Endodermal cell (in vitro differentiated cells): ENCODE data around the gene PRR33. TPM values are rescaled to one million over a fixed set of nuclear protein-coding genes. Genes with fewer than 3 reads are reported as not detected.

Experiments
- DNase-seq: peaks from one replicate; pipeline ENCODE4 v3.0.0-alpha.2; 2017
- H3K27ac ChIP-seq: 2 replicates; pipeline ENCODE4 v1.5.1; 2013; ENCODE audit warnings: mild to moderate bottlenecking, low read depth, low read length, moderate library complexity
- H3K27me3 ChIP-seq: 2 replicates; pipeline ENCODE4 v1.6.1; 2013; ENCODE audit warnings: mild to moderate bottlenecking, low read length, moderate library complexity; ENCODE audit not compliant: insufficient read depth, control insufficient read depth, poor library complexity, severe bottlenecking
- H3K36me3 ChIP-seq: 2 replicates; pipeline ENCODE4 v1.7.0; 2013; ENCODE audit warnings: mild to moderate bottlenecking, low read length, moderate library complexity; ENCODE audit not compliant: control insufficient read depth, insufficient read depth
- H3K4me1 ChIP-seq: one replicate; pipeline ENCODE4 v1.7.0; 2013; ENCODE audit warnings: low read length; ENCODE audit not compliant: control insufficient read depth, insufficient read depth
- H3K4me3 ChIP-seq: 2 replicates; pipeline ENCODE4 v1.5.1; 2013; ENCODE audit warnings: mild to moderate bottlenecking, low read length, moderate library complexity
- H3K9ac ChIP-seq: 2 replicates; pipeline ENCODE4 v1.6.1; 2013; ENCODE audit warnings: mild to moderate bottlenecking, low read length, moderate library complexity; ENCODE audit not compliant: poor library complexity, severe bottlenecking; ENCODE audit errors: extremely low read depth
- H3K9me3 ChIP-seq: 2 replicates; pipeline ENCODE4 v1.6.1; 2013; ENCODE audit warnings: mild to moderate bottlenecking, low read length, moderate library complexity; ENCODE audit not compliant: control insufficient read depth
- H3K27ac Mint-ChIP-seq: 2 replicates; pipeline ENCODE4 v1.8.0; 2020; ENCODE audit warnings: mixed read lengths
- H3K27me3 Mint-ChIP-seq: 2 replicates; pipeline ENCODE4 v1.8.0; 2021; ENCODE audit warnings: mild to moderate bottlenecking, mixed read lengths; ENCODE audit not compliant: insufficient read depth
- H3K36me3 Mint-ChIP-seq: 2 replicates; pipeline ENCODE4 v1.8.0; 2020; ENCODE audit warnings: low read depth, mixed read lengths
- H3K4me1 Mint-ChIP-seq: 2 replicates; pipeline ENCODE4 v1.8.0; 2020; ENCODE audit warnings: mixed read lengths
- H3K4me3 Mint-ChIP-seq: 2 replicates; pipeline ENCODE4 v1.8.0; 2020; ENCODE audit warnings: mild to moderate bottlenecking, moderate library complexity, mixed read lengths
- H3K9me3 Mint-ChIP-seq: 2 replicates; pipeline ENCODE4 v1.8.0; 2020; ENCODE audit warnings: mild to moderate bottlenecking, mixed read lengths
- CTCF ChIP-seq: fragments of 200-600 bp; sonication (generic); conservative IDR thresholded peaks from 2 replicates; pipeline ENCODE4 v1.5.0; 2021; ENCODE audit warnings: antibody characterized with exemption, mild to moderate bottlenecking
- WGBS, 2 experiments: methylation state at CpG; one replicate each; pipeline versions ENCODE4 v1.1.5 to v1.1.7; 2013; ENCODE audit warnings: missing lambda C conversion rate in 2 of 2, mixed read lengths in 1 of 2; ENCODE audit not compliant: insufficient coverage in 1 of 2, insufficient read length in 1 of 2; 5-methylcytosine and 5-hydroxymethylcytosine counted together
- total RNA-seq, 2 donors: library from RNA; stranded (reverse); fragmentation: NEBNext Ultra II Directional in 1 of 2; extraction: Animal tissue kit (Norgen Biotek cat#: 25700) in 1 of 2; gene quantifications; 2 replicates in 1 of 2; 3 replicates in 1 of 2; pipeline ENCODE4 v1.2.1, GENCODE V29; 2021

Gene PRR33
- total RNA-seq, 2 donors from 2014 or later = not detected

GRCh38 chr11:1852271-1852876 lies 39.3 kb downstream of the PRR33 start:
- no peaks in the 10 kb centered on the region for H3K9me3 Mint-ChIP-seq
- H3K36me3 Mint-ChIP-seq = no peaks in the 10 kb centered on the region
- no peaks in the 10 kb centered on the region for H3K9me3 ChIP-seq
- H3K4me1 ChIP-seq = no peaks in the 10 kb centered on the region
- no peak overlapping the region for H3K4me3 ChIP-seq
- no peaks in the 10 kb centered on the region for H3K27me3 Mint-ChIP-seq
- no peaks in the 10 kb centered on the region for H3K4me1 Mint-ChIP-seq
- no peak overlapping the region for H3K4me3 Mint-ChIP-seq
- TF ChIP-seq CTCF = no peak
- DNase-seq = no peak
- 90 to 93% methylated on average over 20 to 23 of the region's 25 CpGs for WGBS, 2 experiments
- H3K27ac ChIP-seq = no peak overlapping the region
- no peak overlapping the region for H3K27ac Mint-ChIP-seq
- H3K27me3 ChIP-seq = no peaks in the 10 kb centered on the region
- no peak overlapping the region for H3K9ac ChIP-seq
- H3K36me3 ChIP-seq = no peaks in the 10 kb centered on the region

- no peak for TF ChIP-seq CTCF
- no peak overlapping the region for H3K4me3 Mint-ChIP-seq
- 92 to 93% methylated on average over 5 to 20 of the region's 21 CpGs for WGBS, 2 experiments
- no peaks in the 10 kb centered on the region for H3K9me3 Mint-ChIP-seq
- no peak for DNase-seq
- H3K36me3 Mint-ChIP-seq = no peaks in the 10 kb centered on the region
- H3K4me1 ChIP-seq = no peaks in the 10 kb centered on the region
- H3K27ac ChIP-seq = no peak overlapping the region
- H3K27ac Mint-ChIP-seq = no peak overlapping the region
- H3K4me1 Mint-ChIP-seq = no peaks in the 10 kb centered on the region
- H3K27me3 Mint-ChIP-seq = no peaks in the 10 kb centered on the region
- H3K9ac ChIP-seq = no peak overlapping the region
- no peaks in the 10 kb centered on the region for H3K36me3 ChIP-seq
- no peak overlapping the region for H3K4me3 ChIP-seq
- no peaks in the 10 kb centered on the region for H3K9me3 ChIP-seq
- H3K27me3 ChIP-seq = no peaks in the 10 kb centered on the region
Measured at GRCh38 chr11:1851468-1852180, 40.1 kb downstream of the PRR33 start.

- H3K4me1 Mint-ChIP-seq = no peaks in the 10 kb centered on the region
Measured at GRCh38 chr11:1848640-1849430, 42.9 kb downstream of the PRR33 start.

More at GRCh38 chr11:1848640-1849430, 42.9 kb downstream of the PRR33 start:
- H3K4me1 ChIP-seq = no peaks in the 10 kb centered on the region
- Mint-ChIP-seq H3K36me3 (no peaks in the 10 kb centered on the region), H3K4me3 (no peak overlapping the region), H3K27ac (no peak overlapping the region), H3K9me3 (no peaks in the 10 kb centered on the region), H3K27me3 (peaks cover 2% of the 10 kb centered on the region)
- H3K36me3 ChIP-seq = no peaks in the 10 kb centered on the region
- no peak overlapping the region for H3K27ac ChIP-seq
- no peak for DNase-seq
- no peak overlapping the region for H3K9ac ChIP-seq
- H3K9me3 ChIP-seq = no peaks in the 10 kb centered on the region
- no peaks in the 10 kb centered on the region for H3K27me3 ChIP-seq
- WGBS, 2 experiments = 89 to 92% methylated on average over 11 to 19 of the region's 19 CpGs
- no peak overlapping the region for H3K4me3 ChIP-seq
- TF ChIP-seq CTCF = no peak
